Lung (tissue), 12 donors: ENCODE results near the gene RAB3GAP2. TPM values are rescaled to one million over a fixed set of nuclear protein-coding genes. Genes with fewer than 3 reads are reported as not detected.
"Not testable (repeated sequence)": the region's sequence is repeated elsewhere in the genome, so short reads cannot be mapped to it uniquely, and the experiment has no call there.

Source experiments
- ATAC-seq: fragments of 200-7000 bp; cut with Tn5 transposase; one replicate; pipeline ENCODE4 v1.9.1; 2020; ENCODE audit warnings: moderate number of reproducible peaks; ENCODE audit not compliant: insufficient read depth, low FRiP score
- DNase-seq, 3 donors: peaks; one replicate each; pipeline ENCODE4 v3.0.0-alpha.2; 2013 to 2017
- H3K27ac ChIP-seq, 2 donors: one replicate each; pipeline ENCODE4 v1.5.1; 2013; ENCODE audit warnings: mild to moderate bottlenecking in 2 of 2, moderate library complexity in 2 of 2, control low read depth in 1 of 2, inconsistent platforms in 1 of 2, low read depth in 1 of 2, low read length in 1 of 2
- H3K27me3 ChIP-seq, 3 donors: one replicate each; pipeline ENCODE4 v1.5.1; 2013; ENCODE audit warnings: low read length in 2 of 3; ENCODE audit not compliant: control insufficient read depth in 3 of 3, insufficient read depth in 3 of 3
- H3K36me3 ChIP-seq, 4 donors: one replicate each; pipeline ENCODE4 v1.5.1; 2013; ENCODE audit warnings: low read length in 4 of 4, mild to moderate bottlenecking in 1 of 4, moderate library complexity in 1 of 4; ENCODE audit not compliant: control insufficient read depth in 4 of 4, insufficient read depth in 4 of 4
- H3K4me1 ChIP-seq, 5 donors: one replicate each; pipeline ENCODE4 v1.5.1; 2013; ENCODE audit warnings: low read length in 5 of 5, mild to moderate bottlenecking in 2 of 5, moderate library complexity in 1 of 5; ENCODE audit not compliant: control insufficient read depth in 5 of 5, insufficient read depth in 5 of 5
- H3K4me3 ChIP-seq: one replicate; pipeline ENCODE4 v1.5.1; 2013; ENCODE audit warnings: mild to moderate bottlenecking, control low read depth, moderate library complexity
- H3K9ac ChIP-seq, 2 donors: one replicate each; pipeline ENCODE4 v1.5.1; 2013; ENCODE audit warnings: low read length in 2 of 2, control low read depth in 1 of 2; ENCODE audit not compliant: insufficient read depth in 1 of 2
- H3K9me3 ChIP-seq, 4 donors: one replicate each; pipeline ENCODE4 v1.5.1; 2013; ENCODE audit warnings: low read length in 3 of 4, mild to moderate bottlenecking in 1 of 4, moderate library complexity in 1 of 4; ENCODE audit not compliant: control insufficient read depth in 4 of 4, insufficient read depth in 3 of 4
- CTCF ChIP-seq: IDR thresholded peaks from 2 replicates; pipeline ENCODE4 v1.5.1; 2012; ENCODE audit warnings: mild to moderate bottlenecking; ENCODE audit errors: control extremely low read depth, extremely low read depth
- WGBS, 2 donors: extraction: QIAGEN DNeasy Blood & Tissue Kit; methylation state at CpG; one replicate each; pipeline ENCODE4 v1.1.7; 2013; 5-methylcytosine and 5-hydroxymethylcytosine counted together
- polyA plus RNA-seq, 2 donors: library from polyadenylated mRNA; stranded (reverse); fragments of 200-250 nt; gene quantifications; one replicate each; pipeline ENCODE4 v1.2.1, GENCODE V29; 2013
- total RNA-seq, 2 donors: library from RNA; depleted of rRNA in 1 of 2; stranded (reverse); fragments of >200 nt in 1 of 2; gene quantifications; one replicate each; pipeline ENCODE4 v1.2.1, GENCODE V29; 2014 to 2021
- donor health status: control.
- donor health status: control.
- donor health status: Bipolar disorder and iron deficiency.
- donor health status: healthy.
- donor health status: DM: yes; HTN: yes; CAD: no.

The RAB3GAP2 gene
- total and polyA plus RNA-seq, 4 donors: 7.5 to 37.5 (median 23.2) TPM

DNA sequence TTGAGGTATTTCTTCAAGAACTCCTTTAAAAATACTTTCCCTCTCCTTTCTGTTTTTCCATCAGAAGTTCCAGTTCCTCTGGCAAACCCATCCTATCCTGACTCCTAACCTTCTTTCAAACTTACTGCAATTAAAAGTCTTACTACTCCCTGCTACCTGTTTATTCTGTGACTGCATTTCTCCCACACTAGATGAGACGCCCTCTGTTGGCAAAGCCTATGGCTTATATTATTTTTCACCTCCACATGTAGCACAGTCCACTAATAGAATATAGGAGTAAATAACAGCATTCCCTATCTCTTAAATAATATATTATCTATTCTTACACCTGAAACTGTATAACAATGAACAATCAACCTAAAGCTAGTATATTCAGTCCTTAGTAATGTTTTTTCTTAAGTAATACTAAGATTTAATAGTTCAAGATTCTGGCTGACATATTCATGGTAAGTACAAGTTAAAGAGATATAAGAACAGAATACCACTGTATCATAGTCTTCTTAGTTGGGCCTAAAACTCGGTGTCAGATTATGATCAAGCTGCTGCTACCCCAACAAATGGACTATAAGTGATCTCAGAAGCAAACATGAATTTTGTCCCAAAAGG is 54.8 kb downstream of the RAB3GAP2 start:
- no peak for DNase-seq
- no peaks in the 10 kb centered on the region for H3K27me3 ChIP-seq
- H3K4me3 ChIP-seq: no peak overlapping the region
- H3K9me3 ChIP-seq: no peaks in the 10 kb centered on the region
- H3K9ac ChIP-seq: no peak overlapping the region
- WGBS, 2 donors: 83 to 84% methylated on average over 2 of the region's 2 CpGs
- no peak for ATAC-seq
- peaks cover 0 to 6% (median 2%) of the 10 kb centered on the region in 5 donors for H3K4me1 ChIP-seq
- H3K36me3 ChIP-seq: no peaks in the 10 kb centered on the region
- TF ChIP-seq CTCF: no peak
- no peak overlapping the region for H3K27ac ChIP-seq

- Histone ChIP-seq H3K9me3 (no peaks in the 10 kb centered on the region), H3K36me3 (peaks cover 4 to 12% (median 8%) of the 10 kb centered on the region in 4 donors), H3K9ac (no peak overlapping the region), H3K4me3 (no peak overlapping the region), H3K27me3 (no peaks in the 10 kb centered on the region), H3K4me1 (peaks cover 0 to 2% (median 0%) of the 10 kb centered on the region in 5 donors), H3K27ac (no peak overlapping the region)
- WGBS, 2 donors: 67 to 68% methylated on average over 4 of the region's 4 CpGs
- ATAC-seq (no peak), DNase-seq (no peak)
- no peak for TF ChIP-seq CTCF
Observed at GRCh38 chr1:220213382-220213983, 58.8 kb downstream of the RAB3GAP2 start.

GRCh38 chr1:220207411-220207810 is 64.8 kb downstream of the RAB3GAP2 start:
- Histone ChIP-seq H3K27ac (no peak overlapping the region), H3K4me3 (no peak overlapping the region), H3K36me3 (peaks cover 14 to 30% (median 23%) of the 10 kb centered on the region in 4 donors), H3K9ac (no peak overlapping the region), H3K9me3 (no peaks in the 10 kb centered on the region), H3K4me1 (no peaks in the 10 kb centered on the region), H3K27me3 (no peaks in the 10 kb centered on the region)
- TF ChIP-seq CTCF: no peak
- ATAC-seq: no peak
- DNase-seq: no peak

- not testable (repeated sequence) for H3K4me3 ChIP-seq, H3K9me3 ChIP-seq, DNase-seq, ATAC-seq, H3K27ac ChIP-seq, H3K27me3 ChIP-seq, H3K4me1 ChIP-seq, H3K9ac ChIP-seq
- WGBS, 2 donors: 100% methylated on average over 1 of the region's 2 CpGs; no CpG with 5 or more reads in 1 of the 2 donors
- H3K36me3 ChIP-seq: peaks cover 17 to 28% (median 21%) of the 10 kb centered on the region in 4 donors
Observed at GRCh38 chr1:220204758-220205157, 67.5 kb downstream of the RAB3GAP2 start.
